ENCODE measurements around the gene UPK3A. TPM values are rescaled to one million over a fixed set of nuclear protein-coding genes. Genes with fewer than 3 reads are reported as not detected.

UPK3A gene
- total RNA-seq, 1 donor = not detected

- TF ChIP-seq CTCF (IDR thresholded peaks at IDR 0.05; ENCODE audit: insufficient read depth, low read depth, low read length) = no peak
- H3K4me3 ChIP-seq (ENCODE audit: low read depth, low read length) = peak overlapping the region; percentile 78
- DNase-seq (ENCODE audit: low read depth) = no peak
Measured at GRCh38 chr22:45310977-45311531, 26.3 kb downstream of the UPK3A start.

- DNase-seq (ENCODE audit: low read depth) = no peak
- no peak overlapping the region for H3K4me3 ChIP-seq (ENCODE audit: low read depth, low read length)
- TF ChIP-seq CTCF (IDR thresholded peaks at IDR 0.05; ENCODE audit: insufficient read depth, low read depth, low read length) = no peak
Measured at GRCh38 chr22:45312415-45312814, 27.7 kb downstream of the UPK3A start.

DNA sequence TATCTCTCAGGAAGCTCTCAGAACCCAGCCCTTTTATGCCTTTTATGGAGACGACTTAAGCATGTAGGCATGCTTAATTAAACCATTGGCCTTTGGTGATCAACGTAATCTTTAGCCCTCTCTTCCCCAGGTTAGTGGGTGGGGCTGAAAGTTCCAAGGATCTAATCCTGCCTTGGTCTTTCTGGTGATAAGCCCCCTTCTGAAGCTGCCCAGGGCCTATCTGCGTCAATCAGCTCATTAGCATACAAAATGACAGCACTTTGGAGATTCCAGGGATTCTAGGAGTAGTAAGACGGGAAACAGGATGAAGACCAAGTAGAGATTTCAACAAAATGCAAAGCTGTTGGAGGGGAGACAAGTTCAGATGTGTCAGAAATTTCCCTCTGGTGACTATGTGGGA is 28.1 kb downstream of the UPK3A start:
- TF ChIP-seq CTCF (IDR thresholded peaks at IDR 0.05; ENCODE audit: insufficient read depth, low read depth, low read length) = no peak
- H3K4me3 ChIP-seq (ENCODE audit: low read depth, low read length) = no peak overlapping the region
- peak; percentile 42 for DNase-seq (ENCODE audit: low read depth)

DNA sequence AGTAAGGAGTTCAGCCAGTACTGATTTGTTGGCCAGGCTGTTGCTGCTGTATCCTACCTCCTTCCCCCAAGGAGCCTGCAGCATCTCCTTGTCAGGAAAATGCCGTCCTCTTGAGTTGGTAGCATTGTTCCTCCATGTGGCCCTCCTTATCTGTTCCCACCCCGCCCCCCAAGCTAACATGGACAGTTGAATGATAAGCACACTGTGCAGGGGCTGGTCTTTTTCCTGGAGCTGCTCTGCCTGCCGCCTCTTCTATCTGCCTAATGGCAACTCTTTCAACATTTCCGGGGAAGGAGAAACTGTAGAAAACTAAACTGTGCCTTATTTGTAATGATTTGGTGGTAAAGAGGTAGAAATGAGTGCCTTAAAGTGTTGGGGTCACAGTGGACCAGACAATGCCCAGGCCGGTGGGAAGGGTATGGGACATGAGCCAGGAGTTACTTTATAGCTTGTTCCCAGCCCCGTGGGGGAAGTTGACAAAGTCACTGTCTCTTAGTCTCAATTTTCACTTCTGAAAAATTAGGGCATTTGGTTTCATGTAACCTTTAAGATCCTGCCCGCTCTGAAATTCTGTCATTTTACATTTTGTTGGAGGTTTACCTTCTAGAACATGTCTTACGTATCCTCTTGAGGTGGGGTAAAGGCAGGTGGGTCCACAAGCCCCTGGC is 29.4 kb downstream of the UPK3A start:
- H3K4me3 ChIP-seq (ENCODE audit: low read depth, low read length) = no peak overlapping the region
- TF ChIP-seq CTCF (IDR thresholded peaks at IDR 0.05; ENCODE audit: insufficient read depth, low read depth, low read length) = no peak
- peak; percentile 30 for DNase-seq (ENCODE audit: low read depth)

DNA sequence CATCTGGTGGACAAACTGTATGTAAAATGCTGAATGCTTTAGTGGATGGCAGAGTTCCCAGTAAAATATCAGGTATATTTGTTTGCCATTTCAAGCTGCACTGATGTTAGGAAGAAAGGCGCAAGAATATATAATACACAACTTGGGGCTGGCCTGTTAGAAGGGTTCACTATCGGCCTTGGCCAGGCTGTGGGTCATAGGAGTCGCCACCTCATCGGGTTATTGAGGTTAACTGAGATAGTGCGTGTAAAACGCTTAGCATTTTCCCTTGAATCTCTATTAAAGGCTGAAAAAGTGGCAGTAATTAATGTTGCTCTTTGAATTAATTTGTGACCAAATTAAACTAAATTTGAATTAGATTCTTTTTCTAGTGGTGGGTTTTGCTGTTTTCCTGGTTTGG is 30.0 kb downstream of the UPK3A start:
- TF ChIP-seq CTCF (IDR thresholded peaks at IDR 0.05; ENCODE audit: insufficient read depth, low read depth, low read length) = no peak

DNA sequence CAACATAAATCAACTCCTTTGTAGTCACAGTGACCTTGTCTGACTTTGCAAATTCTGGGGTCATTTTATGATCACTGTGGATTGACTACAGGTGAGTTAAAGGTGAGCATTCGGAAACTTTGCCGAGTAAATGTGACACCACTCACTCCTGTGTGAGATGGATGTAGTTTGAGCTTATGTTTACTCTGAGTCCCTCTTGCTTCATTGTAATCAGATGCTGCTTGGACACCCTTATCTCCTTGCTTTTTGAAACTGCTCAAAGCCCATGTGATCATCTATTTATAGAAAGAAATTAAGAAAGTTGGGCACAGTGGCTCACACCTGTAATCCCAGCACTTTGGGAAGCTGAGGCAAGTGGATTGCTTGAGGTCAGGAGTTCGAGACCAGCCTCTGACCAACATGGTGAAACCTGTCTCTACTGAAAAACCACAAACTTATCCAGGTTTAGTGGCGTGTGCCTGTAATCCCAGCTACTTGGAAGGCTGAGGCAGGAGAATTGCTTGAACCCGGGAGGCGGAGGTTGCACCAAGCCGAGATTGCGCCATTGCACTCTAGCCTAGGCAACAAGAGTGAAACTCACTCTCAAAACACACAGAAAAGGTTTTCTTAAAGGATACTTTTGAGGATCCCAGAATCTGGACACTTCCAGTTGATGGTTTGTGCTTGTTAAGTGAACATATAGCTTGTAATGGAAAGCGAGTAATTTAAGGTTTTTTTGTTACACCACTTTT is 32.2 kb downstream of the UPK3A start:
- H3K4me3 ChIP-seq (ENCODE audit: low read depth, low read length) = no peak overlapping the region
- TF ChIP-seq CTCF (IDR thresholded peaks at IDR 0.05; ENCODE audit: insufficient read depth, low read depth, low read length) = no peak
- peak; percentile 18 for DNase-seq (ENCODE audit: low read depth)

More for the DNA sequence above, 30.0 kb downstream of the UPK3A start:
- DNase-seq (ENCODE audit: low read depth) = no peak
- H3K4me3 ChIP-seq (ENCODE audit: low read depth, low read length) = no peak overlapping the region

Measured in fibroblast of villous mesenchyme (primary cell).